AG09319 (cell line): Measurements from ENCODE around the gene ZNF710.
"Not testable (repeated sequence)": the region's sequence is repeated elsewhere in the genome, so short reads cannot be mapped to it uniquely, and the experiment has no call there.

Experiments
- DNase-seq: peaks from one replicate; pipeline ENCODE4 v3.0.0-alpha.2; 2010; ENCODE audit warnings: low read depth; ENCODE audit errors: extremely low read depth
- CTCF ChIP-seq: IDR thresholded peaks from 2 replicates; pipeline ENCODE4 v1.5.1; 2011; ENCODE audit warnings: low read depth, mild to moderate bottlenecking, inconsistent platforms, low read length, moderate library complexity

ZNF710 gene

GRCh38 chr15:90001062-90001682 lies at the start of gene ZNF710:
Gene ZNF710 (plus strand): TSS chr15:90001324. CDS start chr15:90067138, 65,814 bp downstream.
- DNase-seq, result peak; percentile 49
- TF ChIP-seq CTCF, result no peak

- DNase-seq, result no peak
- no peak for TF ChIP-seq CTCF
Measured at GRCh38 chr15:89954541-89954940, 46.6 kb upstream of the ZNF710 start.

- DNase-seq, result not testable (repeated sequence)
Measured at GRCh38 chr15:89955449-89955998, 45.6 kb upstream of the ZNF710 start.

GRCh38 chr15:89958107-89958805 lies 42.9 kb upstream of the ZNF710 start:
- no peak for TF ChIP-seq CTCF
- no peak for DNase-seq

- DNase-seq, result no peak
- no peak for TF ChIP-seq CTCF
Measured at GRCh38 chr15:89963301-89964231, 37.6 kb upstream of the ZNF710 start.

GRCh38 chr15:89964232-89964954 lies 36.7 kb upstream of the ZNF710 start:
- TF ChIP-seq CTCF, result no peak
- DNase-seq, result no peak

- TF ChIP-seq CTCF, result no peak
- DNase-seq, result no peak
Measured at GRCh38 chr15:89967881-89968280, 33.2 kb upstream of the ZNF710 start.
